Liver (tissue), 9 donors: ENCODE results near the gene CSNK1E. TPM values are rescaled to one million over a fixed set of nuclear protein-coding genes. Genes with fewer than 3 reads are reported as not detected.

Source experiments
- DNase-seq: peaks from one replicate; pipeline ENCODE4 v3.0.0-alpha.2; 2017; ENCODE audit warnings: low spot score
- H3K27ac ChIP-seq, 2 donors: one replicate each; pipeline ENCODE4 v1.7.0; 2013; ENCODE audit warnings: inconsistent platforms in 2 of 2, low read length in 2 of 2, control low read depth in 1 of 2, low read depth in 1 of 2, mild to moderate bottlenecking in 1 of 2
- H3K27me3 ChIP-seq, 4 donors: one replicate each; pipeline versions ENCODE4 v1.6.1 to v1.7.0; 2013; ENCODE audit warnings: low read length in 3 of 4, inconsistent platforms in 1 of 4, mild to moderate bottlenecking in 1 of 4, moderate library complexity in 1 of 4; ENCODE audit not compliant: control insufficient read depth in 4 of 4, insufficient read depth in 4 of 4
- H3K36me3 ChIP-seq, 4 donors: one replicate each; pipeline versions ENCODE4 v1.6.1 to v1.7.0; 2013; ENCODE audit warnings: low read length in 3 of 4, mild to moderate bottlenecking in 3 of 4, low read depth in 1 of 4, moderate library complexity in 1 of 4; ENCODE audit not compliant: control insufficient read depth in 4 of 4, insufficient read depth in 3 of 4
- H3K4me1 ChIP-seq, 4 donors: one replicate each; pipeline versions ENCODE4 v1.6.1 to v1.7.0; 2013; ENCODE audit warnings: low read length in 3 of 4, mild to moderate bottlenecking in 3 of 4, moderate library complexity in 1 of 4; ENCODE audit not compliant: control insufficient read depth in 4 of 4, insufficient read depth in 4 of 4
- H3K4me3 ChIP-seq, 3 donors: one replicate each; pipeline versions ENCODE4 v1.6.1 to v1.7.0; 2013; ENCODE audit warnings: low read length in 3 of 3, control low read depth in 1 of 3, low read depth in 1 of 3, mild to moderate bottlenecking in 1 of 3
- H3K9ac ChIP-seq, 2 donors: one replicate each; pipeline ENCODE4 v1.7.0; 2013; ENCODE audit warnings: low read length in 2 of 2, mild to moderate bottlenecking in 2 of 2, moderate library complexity in 2 of 2, control low read depth in 1 of 2, low read depth in 1 of 2
- H3K9me3 ChIP-seq, 4 donors: one replicate each; pipeline versions ENCODE4 v1.6.1 to v1.7.0; 2013; ENCODE audit warnings: low read length in 3 of 4; ENCODE audit not compliant: control insufficient read depth in 4 of 4
- EGR1 ChIP-seq, 2 donors: IDR thresholded peaks; 2 replicates each; pipeline ENCODE4 v1.6.1; 2016 to 2018; ENCODE audit warnings: antibody characterized with exemption in 2 of 2, low read depth in 2 of 2
- FOXA1 ChIP-seq: IDR thresholded peaks from 2 replicates; pipeline ENCODE4 v1.6.1; 2016; ENCODE audit warnings: antibody characterized with exemption
- FOXA2 ChIP-seq: IDR thresholded peaks from 2 replicates; pipeline ENCODE4 v1.6.1; 2016; ENCODE audit warnings: antibody characterized with exemption
- GABPA ChIP-seq, 2 donors: IDR thresholded peaks in 1 of 2; conservative IDR thresholded peaks in 1 of 2; 2 replicates each; pipeline ENCODE4 v1.6.1; 2016; ENCODE audit warnings: antibody characterized with exemption in 2 of 2, mild to moderate bottlenecking in 1 of 2, moderate library complexity in 1 of 2
- HNF4A ChIP-seq, 2 donors: conservative IDR thresholded peaks; 2 replicates each; pipeline ENCODE4 v1.6.1; 2016; ENCODE audit warnings: antibody characterized with exemption in 2 of 2, mild to moderate bottlenecking in 2 of 2
- HNF4G ChIP-seq: IDR thresholded peaks from 2 replicates; pipeline ENCODE4 v1.6.1; 2016; ENCODE audit warnings: antibody characterized with exemption
- RAD21 ChIP-seq, 2 donors: IDR thresholded peaks; 2 replicates each; pipeline ENCODE4 v1.6.1; 2016; ENCODE audit warnings: antibody characterized with exemption in 2 of 2, mild to moderate bottlenecking in 2 of 2
- RXRA ChIP-seq, 2 donors: IDR thresholded peaks; 2 replicates each; pipeline ENCODE4 v1.6.1; 2017 to 2018; ENCODE audit warnings: antibody characterized with exemption in 2 of 2, mild to moderate bottlenecking in 1 of 2
- SP1 ChIP-seq: IDR thresholded peaks from 2 replicates; pipeline ENCODE4 v1.6.1; 2018; ENCODE audit warnings: antibody characterized with exemption, mild to moderate bottlenecking
- TAF1 ChIP-seq: conservative IDR thresholded peaks from 2 replicates; pipeline ENCODE4 v1.6.1; 2016; ENCODE audit warnings: antibody characterized with exemption, mild to moderate bottlenecking
- YY1 ChIP-seq: IDR thresholded peaks from 2 replicates; pipeline ENCODE4 v1.6.1; 2016; ENCODE audit warnings: antibody characterized with exemption, mild to moderate bottlenecking
- ZBTB33 ChIP-seq: IDR thresholded peaks from 2 replicates; pipeline ENCODE4 v1.6.1; 2016; ENCODE audit warnings: antibody characterized with exemption
- WGBS: extraction: QIAGEN DNeasy Blood & Tissue Kit; methylation state at CpG from one replicate; pipeline ENCODE4 v1.1.7; 2013; 5-methylcytosine and 5-hydroxymethylcytosine counted together
- polyA plus RNA-seq, 2 donors: library from polyadenylated mRNA; stranded (reverse) in 1 of 2; unstranded in 1 of 2; fragments of 200-250 nt in 1 of 2; fragments of >200 nt in 1 of 2; fragmentation: Nextera tagmentation in 1 of 2; extraction: Ambion mirVana in 1 of 2; gene quantifications; one replicate each; pipeline versions ENCODE4 v1.2.1 to v1.2.3, GENCODE V29; 2013 to 2015
- total RNA-seq, 2 donors: library from RNA; depleted of rRNA; stranded (reverse); fragments of >200 nt; gene quantifications; one replicate each; pipeline ENCODE4 v1.2.3, GENCODE V29; 2014
- TF ChIP-seq, protein P1 (sequence below): fragments of 150-350 bp; IDR thresholded peaks from 2 replicates; pipeline ENCODE4 v1.5.1; 2017; ENCODE audit warnings: improper control_type of control experiment, low read depth, low read length; ENCODE audit not compliant: missing input control
- TF ChIP-seq, protein P2 (sequence below): IDR thresholded peaks from 2 replicates; pipeline ENCODE4 v1.6.1; 2016; ENCODE audit warnings: antibody characterized with exemption
- TF ChIP-seq, protein P3 (sequence below): IDR thresholded peaks from 2 replicates; pipeline ENCODE4 v1.6.1; 2016; ENCODE audit warnings: antibody characterized with exemption, mild to moderate bottlenecking
- TF ChIP-seq, protein P4 (sequence below): IDR thresholded peaks from 2 replicates; pipeline ENCODE4 v1.6.1; 2016; ENCODE audit warnings: antibody characterized with exemption
- donor health status: healthy.
- donor health status: healthy.
- donor health status: healthy.
- donor health status: healthy.
- donor health status: healthy.

The CSNK1E gene
- total and polyA plus RNA-seq, 4 donors: 8.4 to 27.4 (median 13.7) TPM

- H3K4me1 ChIP-seq: peaks cover 0 to 19% (median 4%) of the 10 kb centered on the region in 4 donors
- H3K27ac ChIP-seq: no peak overlapping the region
- no peaks in the 10 kb centered on the region for H3K9me3 ChIP-seq
- TF ChIP-seq EGR1 (IDR thresholded peaks at IDR 0.05; ENCODE audit: low read depth in 2 of 2) (no peak), ZBTB33 (no peak), RAD21 (IDR thresholded peaks at IDR 0.05) (peak; percentile 74 to 86), HNF4A (conservative IDR thresholded peaks at IDR 0.05) (peak in 1 of 2 donors; percentile 10), RXRA (IDR thresholded peaks at IDR 0.05) (peak in 1 of 2 donors; percentile 8)
- TF ChIP-seq, protein P1, sequence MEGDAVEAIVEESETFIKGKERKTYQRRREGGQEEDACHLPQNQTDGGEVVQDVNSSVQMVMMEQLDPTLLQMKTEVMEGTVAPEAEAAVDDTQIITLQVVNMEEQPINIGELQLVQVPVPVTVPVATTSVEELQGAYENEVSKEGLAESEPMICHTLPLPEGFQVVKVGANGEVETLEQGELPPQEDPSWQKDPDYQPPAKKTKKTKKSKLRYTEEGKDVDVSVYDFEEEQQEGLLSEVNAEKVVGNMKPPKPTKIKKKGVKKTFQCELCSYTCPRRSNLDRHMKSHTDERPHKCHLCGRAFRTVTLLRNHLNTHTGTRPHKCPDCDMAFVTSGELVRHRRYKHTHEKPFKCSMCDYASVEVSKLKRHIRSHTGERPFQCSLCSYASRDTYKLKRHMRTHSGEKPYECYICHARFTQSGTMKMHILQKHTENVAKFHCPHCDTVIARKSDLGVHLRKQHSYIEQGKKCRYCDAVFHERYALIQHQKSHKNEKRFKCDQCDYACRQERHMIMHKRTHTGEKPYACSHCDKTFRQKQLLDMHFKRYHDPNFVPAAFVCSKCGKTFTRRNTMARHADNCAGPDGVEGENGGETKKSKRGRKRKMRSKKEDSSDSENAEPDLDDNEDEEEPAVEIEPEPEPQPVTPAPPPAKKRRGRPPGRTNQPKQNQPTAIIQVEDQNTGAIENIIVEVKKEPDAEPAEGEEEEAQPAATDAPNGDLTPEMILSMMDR: peak; percentile 57
- H3K36me3 ChIP-seq: no peaks in the 10 kb centered on the region
- no peaks in the 10 kb centered on the region for H3K27me3 ChIP-seq
- WGBS: 66% methylated on average over 20 of the region's 20 CpGs
- no peak overlapping the region for H3K4me3 ChIP-seq
- no peak for DNase-seq
- no peak overlapping the region for H3K9ac ChIP-seq
Observed at GRCh38 chr22:38262051-38262795, 55.0 kb downstream of the CSNK1E start.

DNA sequence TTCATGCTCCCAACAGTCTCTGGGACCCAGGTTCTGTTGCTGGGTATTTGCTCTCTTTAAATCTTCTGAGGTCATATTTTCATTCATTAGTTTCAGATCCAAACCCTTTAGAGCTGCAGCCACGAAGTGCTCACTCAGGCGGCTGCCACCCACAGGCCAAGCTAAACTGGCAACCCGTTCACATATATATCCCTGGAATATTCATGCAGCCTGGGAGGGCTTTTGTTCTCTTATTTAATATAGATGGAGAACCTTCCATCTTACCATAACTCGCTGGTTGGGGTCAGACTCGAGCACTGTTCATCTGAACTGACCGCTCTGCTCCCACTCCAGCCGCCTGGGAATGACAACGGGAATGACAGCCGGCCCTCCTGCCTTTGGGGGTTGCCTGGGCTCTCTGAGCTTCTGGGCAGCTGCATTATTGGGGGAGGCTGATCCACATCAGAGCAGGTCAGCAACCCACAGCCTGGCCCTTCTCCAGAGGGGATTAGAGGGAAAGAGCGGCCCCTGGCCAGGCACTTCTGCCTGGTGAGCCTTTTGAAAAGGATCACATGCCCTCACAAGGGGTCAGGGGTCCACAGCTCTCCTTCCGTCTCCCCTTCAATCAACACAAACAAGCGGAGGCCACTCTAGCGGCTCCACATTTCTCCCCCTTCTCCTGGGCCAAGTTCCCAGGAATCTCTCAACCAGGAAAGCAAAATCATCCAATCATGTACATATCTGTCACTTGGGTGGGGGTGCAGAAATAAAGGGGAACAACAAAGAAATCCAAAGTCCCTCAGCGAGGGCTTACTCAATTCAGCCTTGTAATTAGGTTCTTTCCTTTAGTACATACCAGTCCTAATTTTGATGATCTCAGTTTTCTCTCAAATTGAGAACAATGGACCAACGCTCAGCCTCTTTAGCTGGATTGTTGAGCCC, 56.2 kb downstream of the CSNK1E start:
- Histone ChIP-seq H3K27ac (peak overlapping the region; percentile 36 to 55), H3K9me3 (no peaks in the 10 kb centered on the region), H3K36me3 (no peaks in the 10 kb centered on the region), H3K27me3 (no peaks in the 10 kb centered on the region), H3K4me3 (no peak overlapping the region), H3K4me1 (peaks cover 0 to 19% (median 4%) of the 10 kb centered on the region in 4 donors), H3K9ac (no peak overlapping the region)
- 77% methylated on average over 15 of the region's 15 CpGs for WGBS
- DNase-seq: no peak
- no peak for TF ChIP-seq RXRA (IDR thresholded peaks at IDR 0.05)
- TF ChIP-seq, protein P2, sequence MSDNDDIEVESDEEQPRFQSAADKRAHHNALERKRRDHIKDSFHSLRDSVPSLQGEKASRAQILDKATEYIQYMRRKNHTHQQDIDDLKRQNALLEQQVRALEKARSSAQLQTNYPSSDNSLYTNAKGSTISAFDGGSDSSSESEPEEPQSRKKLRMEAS: no peak
- no peak for TF ChIP-seq ZBTB33
- no peak for TF ChIP-seq GABPA (IDR thresholded peaks at IDR 0.05 in 1 of 2, conservative IDR thresholded peaks at IDR 0.05 in 1 of 2)
- no peak for TF ChIP-seq FOXA1
- no peak for TF ChIP-seq SP1
- TF ChIP-seq, protein P3, sequence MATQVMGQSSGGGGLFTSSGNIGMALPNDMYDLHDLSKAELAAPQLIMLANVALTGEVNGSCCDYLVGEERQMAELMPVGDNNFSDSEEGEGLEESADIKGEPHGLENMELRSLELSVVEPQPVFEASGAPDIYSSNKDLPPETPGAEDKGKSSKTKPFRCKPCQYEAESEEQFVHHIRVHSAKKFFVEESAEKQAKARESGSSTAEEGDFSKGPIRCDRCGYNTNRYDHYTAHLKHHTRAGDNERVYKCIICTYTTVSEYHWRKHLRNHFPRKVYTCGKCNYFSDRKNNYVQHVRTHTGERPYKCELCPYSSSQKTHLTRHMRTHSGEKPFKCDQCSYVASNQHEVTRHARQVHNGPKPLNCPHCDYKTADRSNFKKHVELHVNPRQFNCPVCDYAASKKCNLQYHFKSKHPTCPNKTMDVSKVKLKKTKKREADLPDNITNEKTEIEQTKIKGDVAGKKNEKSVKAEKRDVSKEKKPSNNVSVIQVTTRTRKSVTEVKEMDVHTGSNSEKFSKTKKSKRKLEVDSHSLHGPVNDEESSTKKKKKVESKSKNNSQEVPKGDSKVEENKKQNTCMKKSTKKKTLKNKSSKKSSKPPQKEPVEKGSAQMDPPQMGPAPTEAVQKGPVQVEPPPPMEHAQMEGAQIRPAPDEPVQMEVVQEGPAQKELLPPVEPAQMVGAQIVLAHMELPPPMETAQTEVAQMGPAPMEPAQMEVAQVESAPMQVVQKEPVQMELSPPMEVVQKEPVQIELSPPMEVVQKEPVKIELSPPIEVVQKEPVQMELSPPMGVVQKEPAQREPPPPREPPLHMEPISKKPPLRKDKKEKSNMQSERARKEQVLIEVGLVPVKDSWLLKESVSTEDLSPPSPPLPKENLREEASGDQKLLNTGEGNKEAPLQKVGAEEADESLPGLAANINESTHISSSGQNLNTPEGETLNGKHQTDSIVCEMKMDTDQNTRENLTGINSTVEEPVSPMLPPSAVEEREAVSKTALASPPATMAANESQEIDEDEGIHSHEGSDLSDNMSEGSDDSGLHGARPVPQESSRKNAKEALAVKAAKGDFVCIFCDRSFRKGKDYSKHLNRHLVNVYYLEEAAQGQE: no peak
- no peak for TF ChIP-seq TAF1
- no peak for TF ChIP-seq EGR1 (IDR thresholded peaks at IDR 0.05; ENCODE audit: low read depth in 2 of 2)
- no peak for TF ChIP-seq HNF4G
- no peak for TF ChIP-seq FOXA2
- TF ChIP-seq RAD21 (IDR thresholded peaks at IDR 0.05): no peak
- no peak for TF ChIP-seq YY1
- no peak for TF ChIP-seq HNF4A (conservative IDR thresholded peaks at IDR 0.05)
- TF ChIP-seq, protein P4, sequence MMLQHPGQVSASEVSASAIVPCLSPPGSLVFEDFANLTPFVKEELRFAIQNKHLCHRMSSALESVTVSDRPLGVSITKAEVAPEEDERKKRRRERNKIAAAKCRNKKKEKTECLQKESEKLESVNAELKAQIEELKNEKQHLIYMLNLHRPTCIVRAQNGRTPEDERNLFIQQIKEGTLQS: no peak
- TF ChIP-seq, protein P1: no peak
